Rectal smooth muscle tissue (tissue), 1 donor: Measurements from ENCODE around the gene CPNE1.
"Not testable (repeated sequence)": the region's sequence is repeated elsewhere in the genome, so short reads cannot be mapped to it uniquely, and the experiment has no call there.

Experiments used
- H3K27ac ChIP-seq: one replicate; pipeline ENCODE4 v1.7.0; 2013; ENCODE audit warnings: low read depth, low read length, inconsistent platforms
- H3K27me3 ChIP-seq: one replicate; pipeline ENCODE4 v1.7.0; 2013; ENCODE audit warnings: low read length; ENCODE audit not compliant: control insufficient read depth, insufficient read depth
- H3K36me3 ChIP-seq: one replicate; pipeline ENCODE4 v1.7.0; 2013; ENCODE audit warnings: low read length; ENCODE audit not compliant: control insufficient read depth, insufficient read depth
- H3K4me1 ChIP-seq: one replicate; pipeline ENCODE4 v1.7.0; 2013; ENCODE audit warnings: low read length; ENCODE audit not compliant: control insufficient read depth, insufficient read depth
- H3K4me3 ChIP-seq: one replicate; pipeline ENCODE4 v1.7.0; 2013; ENCODE audit warnings: low read length
- H3K9ac ChIP-seq: one replicate; pipeline ENCODE4 v1.7.0; 2013; ENCODE audit warnings: low read length

CPNE1 gene

DNA sequence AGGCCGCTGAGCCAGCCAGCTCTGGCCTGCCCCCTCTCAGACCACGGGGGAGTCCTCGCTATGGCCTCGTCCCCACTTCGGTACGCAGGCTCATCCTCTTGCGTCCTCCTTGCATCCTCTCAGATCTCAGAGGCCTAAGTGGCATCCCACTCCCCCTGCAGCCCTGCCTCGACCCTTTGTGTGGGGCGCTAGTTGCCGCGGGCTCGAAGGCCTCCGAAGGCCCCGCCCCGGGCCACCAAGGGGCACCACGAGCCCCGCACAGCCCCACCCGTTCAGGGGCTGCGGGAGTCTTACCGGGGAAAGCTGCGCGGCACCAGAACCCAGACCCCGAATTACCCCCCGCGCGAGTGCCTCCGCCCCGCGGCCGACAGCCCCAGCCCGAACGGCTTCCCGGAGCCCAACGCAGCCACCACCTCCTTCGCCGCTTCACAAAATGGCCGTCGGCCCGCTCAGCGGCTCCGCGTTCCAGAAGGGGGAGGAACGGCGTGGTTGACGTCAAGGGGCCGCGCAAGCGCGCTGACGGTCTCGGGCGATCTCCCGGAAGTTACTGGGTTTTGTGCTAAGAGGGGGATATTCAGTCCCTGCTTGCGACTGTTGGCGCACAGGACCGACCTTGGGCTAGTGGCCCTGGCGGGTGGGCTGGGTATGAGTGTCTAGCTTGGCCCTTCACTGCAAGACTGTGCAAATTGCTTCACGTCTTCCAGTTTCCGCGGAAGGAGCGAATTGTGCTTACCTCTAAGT is at the start of gene CPNE1, which contains the start of gene RBM12:
CPNE1 (minus strand) TSS at position 435 of the 741 bp plus-strand sequence. CDS start 31,977 bp downstream, outside the sequence.
RBM12 (minus strand) TSS at position 435 of the 741 bp plus-strand sequence. CDS start 9,578 bp downstream, outside the sequence.
- Histone ChIP-seq H3K27ac (peak within 1 kb of the TSS; percentile 93), H3K27me3 (no peaks in the 10 kb centered on the region), H3K4me1 (peaks cover 14% of the 10 kb centered on the region), H3K36me3 (no peaks in the 10 kb centered on the region), H3K9ac (peak within 1 kb of the TSS; percentile 95), H3K4me3 (peak within 1 kb of the TSS; percentile 71)

GRCh38 chr20:35714127-35714526 is 49.4 kb upstream of the CPNE1 start:
- Histone ChIP-seq H3K4me1 (no peaks in the 10 kb centered on the region), H3K9ac (no peak overlapping the region), H3K4me3 (no peak overlapping the region), H3K36me3 (peaks cover 54% of the 10 kb centered on the region), H3K27me3 (no peaks in the 10 kb centered on the region), H3K27ac (no peak overlapping the region)

DNA sequence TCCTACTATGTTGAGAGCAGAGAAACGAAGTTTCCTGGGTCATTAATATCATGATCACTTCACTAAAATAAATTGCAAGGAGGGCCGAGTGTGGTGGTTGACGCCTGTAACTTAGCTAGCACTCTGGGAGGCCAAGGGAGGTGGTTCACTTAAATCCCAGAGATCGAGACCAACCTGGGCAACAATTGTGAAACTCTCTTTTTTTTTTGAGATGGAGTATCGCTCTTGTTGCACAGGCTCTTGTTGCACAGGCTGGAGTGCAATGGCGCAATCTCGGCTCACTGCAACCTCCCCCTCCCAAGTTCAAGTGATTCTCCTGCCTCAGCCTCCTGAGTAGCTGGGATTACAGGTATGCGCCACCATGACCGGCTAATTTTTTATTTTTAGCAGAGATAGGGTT is 48.4 kb upstream of the CPNE1 start:
- H3K36me3 ChIP-seq: peaks cover 46% of the 10 kb centered on the region
- not testable (repeated sequence) for H3K4me3 ChIP-seq, H3K9ac ChIP-seq, H3K27ac ChIP-seq, H3K27me3 ChIP-seq, H3K4me1 ChIP-seq

DNA sequence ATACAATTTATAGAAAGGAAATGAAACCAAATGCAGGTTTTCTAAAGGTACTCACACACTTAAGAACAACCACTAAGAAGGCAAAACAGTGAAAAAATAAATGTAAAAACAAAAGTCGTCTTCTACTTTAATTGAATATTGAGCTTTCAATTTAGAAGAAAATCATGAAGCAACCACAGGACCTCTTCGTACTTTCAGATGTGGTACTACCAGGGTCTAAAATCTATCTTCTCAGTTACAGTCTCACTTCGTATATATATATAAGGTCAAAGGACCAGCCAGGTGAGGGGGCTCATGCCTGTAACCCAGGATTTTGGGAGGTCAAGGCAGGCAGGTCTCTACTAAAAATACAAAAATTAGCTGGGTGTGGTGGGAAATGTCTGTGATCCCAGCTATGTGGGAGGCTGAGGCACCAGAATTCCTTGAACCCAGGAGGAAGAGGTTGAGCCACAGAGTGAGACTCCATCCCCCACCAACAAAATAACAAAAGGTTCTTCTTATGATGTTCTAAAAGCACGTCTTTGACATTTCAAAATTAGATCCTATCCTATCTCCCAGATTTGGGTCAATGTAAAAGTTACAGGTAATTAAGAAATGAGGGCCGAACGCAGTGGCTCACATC is 47.0 kb upstream of the CPNE1 start:
- Histone ChIP-seq H3K4me3 (no peak overlapping the region), H3K27ac (no peak overlapping the region)

GRCh38 chr20:35710884-35711587 is 46.3 kb upstream of the CPNE1 start:
- H3K27me3 ChIP-seq: no peaks in the 10 kb centered on the region
- no peak overlapping the region for H3K4me3 ChIP-seq
- no peak overlapping the region for H3K9ac ChIP-seq
- no peak overlapping the region for H3K27ac ChIP-seq
- H3K4me1 ChIP-seq: no peaks in the 10 kb centered on the region
- H3K36me3 ChIP-seq: peaks cover 41% of the 10 kb centered on the region

More for the DNA sequence above, 47.0 kb upstream of the CPNE1 start:
- Histone ChIP-seq H3K4me1 (no peaks in the 10 kb centered on the region), H3K27me3 (no peaks in the 10 kb centered on the region), H3K36me3 (peaks cover 41% of the 10 kb centered on the region), H3K9ac (no peak overlapping the region)

DNA sequence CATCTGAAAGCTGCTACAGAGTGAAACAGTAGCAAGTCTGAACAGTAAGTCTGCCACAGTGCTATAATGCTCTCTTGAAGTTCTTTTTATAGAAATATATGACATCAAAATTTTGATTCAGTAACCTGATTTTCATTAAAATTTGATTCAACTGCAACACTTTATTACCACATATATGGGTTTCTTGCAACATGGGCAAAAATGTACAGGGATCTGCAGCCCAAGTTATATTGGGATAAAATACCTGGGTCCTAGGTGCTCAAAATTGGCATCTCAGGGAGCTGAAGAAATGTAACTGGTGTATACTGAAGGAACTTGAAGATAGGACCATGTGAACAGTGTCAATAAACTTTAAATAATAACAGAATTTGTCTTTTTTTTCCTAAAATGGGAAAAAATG is 45.3 kb upstream of the CPNE1 start:
- Histone ChIP-seq H3K9ac (no peak overlapping the region), H3K4me3 (no peak overlapping the region), H3K27me3 (no peaks in the 10 kb centered on the region), H3K4me1 (no peaks in the 10 kb centered on the region), H3K36me3 (peaks cover 40% of the 10 kb centered on the region), H3K27ac (no peak overlapping the region)

- H3K9ac ChIP-seq: no peak overlapping the region
- H3K4me3 ChIP-seq: no peak overlapping the region
- no peaks in the 10 kb centered on the region for H3K27me3 ChIP-seq
- H3K27ac ChIP-seq: no peak overlapping the region
- H3K4me1 ChIP-seq: no peaks in the 10 kb centered on the region
- peaks cover 39% of the 10 kb centered on the region for H3K36me3 ChIP-seq
Measured at GRCh38 chr20:35709259-35709658, 44.6 kb upstream of the CPNE1 start.

- Histone ChIP-seq H3K27me3 (no peaks in the 10 kb centered on the region), H3K4me1 (no peaks in the 10 kb centered on the region), H3K36me3 (peaks cover 39% of the 10 kb centered on the region), H3K9ac (no peak overlapping the region), H3K4me3 (no peak overlapping the region), H3K27ac (no peak overlapping the region)
Measured at GRCh38 chr20:35708502-35708901, 43.8 kb upstream of the CPNE1 start.

DNA sequence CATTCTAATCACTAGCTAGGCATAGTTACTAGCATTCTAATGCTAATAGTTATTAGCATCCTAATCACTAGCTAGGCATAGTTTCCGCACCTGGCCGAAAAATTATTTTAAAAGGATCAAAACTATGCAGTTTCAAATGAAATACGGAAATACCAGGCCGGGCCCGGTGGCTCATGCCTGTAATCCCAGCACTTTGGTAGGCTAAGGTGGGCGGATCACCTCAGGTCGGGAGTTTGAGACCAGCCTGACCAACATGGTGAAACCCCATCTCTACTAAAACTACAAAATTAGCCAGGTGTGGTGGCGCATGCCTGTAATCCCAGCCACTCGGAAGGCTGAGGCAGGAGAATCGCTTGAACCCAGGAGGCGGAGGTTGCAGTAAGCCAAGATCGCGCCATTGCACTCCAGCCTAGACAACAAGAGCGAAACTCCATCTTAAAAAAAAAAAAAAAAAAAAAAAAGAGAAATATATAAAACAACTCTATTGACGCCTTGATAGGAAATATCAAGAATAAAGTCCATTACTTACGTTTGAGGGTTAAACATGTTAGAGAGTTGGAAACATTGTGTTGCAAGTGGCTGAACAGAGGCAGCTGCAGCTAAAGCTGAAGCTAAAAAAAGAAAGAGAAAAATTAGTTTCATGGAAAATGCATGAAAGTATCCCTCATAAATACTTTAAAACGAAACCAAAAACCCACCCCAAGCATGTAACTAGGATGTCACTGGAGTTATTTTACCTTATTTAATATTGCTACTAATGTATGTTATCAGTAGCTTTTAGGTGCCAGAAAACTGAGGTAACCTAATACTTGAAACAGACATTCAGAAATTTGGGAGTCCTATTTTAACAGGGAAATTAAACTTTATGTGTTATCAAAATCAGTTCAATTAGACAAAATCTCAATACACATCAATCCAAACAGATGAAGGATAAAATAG is 42.2 kb upstream of the CPNE1 start:
- not testable (repeated sequence) for H3K4me3 ChIP-seq, H3K4me1 ChIP-seq, H3K27me3 ChIP-seq, H3K9ac ChIP-seq, H3K27ac ChIP-seq
- H3K36me3 ChIP-seq: peaks cover 33% of the 10 kb centered on the region

GRCh38 chr20:35705894-35706293 is 41.2 kb upstream of the CPNE1 start:
- H3K27ac ChIP-seq, H3K4me3 ChIP-seq, H3K9ac ChIP-seq, H3K4me1 ChIP-seq, H3K27me3 ChIP-seq: not testable (repeated sequence)
- peaks cover 32% of the 10 kb centered on the region for H3K36me3 ChIP-seq

- Histone ChIP-seq H3K27me3 (no peaks in the 10 kb centered on the region), H3K27ac (no peak overlapping the region), H3K4me1 (peaks cover 7% of the 10 kb centered on the region), H3K9ac (no peak overlapping the region), H3K36me3 (peaks cover 29% of the 10 kb centered on the region), H3K4me3 (no peak overlapping the region)
Measured at GRCh38 chr20:35704514-35705261, 40.0 kb upstream of the CPNE1 start.
